ENCODE measurements around the gene RAD9B.
"Not testable (repeated sequence)": the region's sequence is repeated elsewhere in the genome, so short reads cannot be mapped to it uniquely, and the experiment has no call there.

The RAD9B gene

GRCh38 chr12:110498984-110499706, 3.0 kb upstream of the RAD9B start:
- no peak overlapping the region for H3K4me3 ChIP-seq (ENCODE audit: low read length)
- H3K4me1 ChIP-seq (ENCODE audit: insufficient read depth, low read length), result no peaks in the 10 kb centered on the region
- H3K9me3 ChIP-seq (ENCODE audit: insufficient read depth, low read depth, low read length), result peaks cover 7% of the 10 kb centered on the region; the same call in 1 of the 2 replicates
- 98% methylated on average over 4 of the region's 4 CpGs for WGBS
- H3K36me3 ChIP-seq (ENCODE audit: insufficient read depth, low read length), result peaks cover 35% of the 10 kb centered on the region
- H3K27me3 ChIP-seq (ENCODE audit: insufficient read depth, low read length), result peaks cover 16% of the 10 kb centered on the region
- H3K27ac ChIP-seq (ENCODE audit: low read depth, low read length), result no peak overlapping the region
- H3K9ac ChIP-seq (ENCODE audit: low read depth, low read length), result no peak overlapping the region

GRCh38 chr12:110501399-110501751, 756 bp upstream of the RAD9B start:
- Histone ChIP-seq H3K36me3 (ENCODE audit: insufficient read depth, low read length) (peaks cover 19% of the 10 kb centered on the region), H3K4me1 (ENCODE audit: insufficient read depth, low read length) (no peaks in the 10 kb centered on the region), H3K27me3 (ENCODE audit: insufficient read depth, low read length) (peaks cover 18% of the 10 kb centered on the region), H3K27ac (ENCODE audit: low read depth, low read length) (peak overlapping the region; percentile 65), H3K4me3 (ENCODE audit: low read length) (peak overlapping the region; percentile 94), H3K9ac (ENCODE audit: low read depth, low read length) (peak overlapping the region; percentile 82), H3K9me3 (ENCODE audit: insufficient read depth, low read depth, low read length) (peaks cover 7% of the 10 kb centered on the region; the same call in 1 of the 2 replicates)
- 1% methylated on average over 17 of the region's 17 CpGs for WGBS

GRCh38 chr12:110503432-110503831, 1.3 kb downstream of the RAD9B start:
- Histone ChIP-seq H3K9me3 (ENCODE audit: insufficient read depth, low read depth, low read length) (peaks cover 7% of the 10 kb centered on the region; the same call in 1 of the 2 replicates), H3K4me1 (ENCODE audit: insufficient read depth, low read length) (no peaks in the 10 kb centered on the region), H3K36me3 (ENCODE audit: insufficient read depth, low read length) (peaks cover 10% of the 10 kb centered on the region), H3K9ac (ENCODE audit: low read depth, low read length) (no peak overlapping the region), H3K27ac (ENCODE audit: low read depth, low read length) (no peak overlapping the region), H3K4me3 (ENCODE audit: low read length) (no peak overlapping the region), H3K27me3 (ENCODE audit: insufficient read depth, low read length) (peaks cover 18% of the 10 kb centered on the region)
- WGBS, result no CpG with 5 or more reads among the region's 1 CpG

- Histone ChIP-seq H3K27me3 (ENCODE audit: insufficient read depth, low read length) (peaks cover 19% of the 10 kb centered on the region), H3K27ac (ENCODE audit: low read depth, low read length) (no peak overlapping the region), H3K4me3 (ENCODE audit: low read length) (no peak overlapping the region), H3K9ac (ENCODE audit: low read depth, low read length) (no peak overlapping the region), H3K4me1 (ENCODE audit: insufficient read depth, low read length) (no peaks in the 10 kb centered on the region), H3K9me3 (ENCODE audit: insufficient read depth, low read depth, low read length) (peaks cover 7% of the 10 kb centered on the region; the same call in 1 of the 2 replicates), H3K36me3 (ENCODE audit: insufficient read depth, low read length) (no peaks in the 10 kb centered on the region)
- 88% methylated on average over 1 of the region's 3 CpGs for WGBS
Observed at GRCh38 chr12:110505332-110505731, 3.2 kb downstream of the RAD9B start.

- no peaks in the 10 kb centered on the region for H3K4me1 ChIP-seq (ENCODE audit: insufficient read depth, low read length)
- H3K9ac ChIP-seq (ENCODE audit: low read depth, low read length), result no peak overlapping the region
- H3K4me3 ChIP-seq (ENCODE audit: low read length), result no peak overlapping the region
- 89% methylated on average over 2 of the region's 4 CpGs for WGBS
- H3K9me3 ChIP-seq (ENCODE audit: insufficient read depth, low read depth, low read length), result no peaks in the 10 kb centered on the region
- no peak overlapping the region for H3K27ac ChIP-seq (ENCODE audit: low read depth, low read length)
- H3K36me3 ChIP-seq (ENCODE audit: insufficient read depth, low read length), result no peaks in the 10 kb centered on the region
- peaks cover 11% of the 10 kb centered on the region for H3K27me3 ChIP-seq (ENCODE audit: insufficient read depth, low read length)
Observed at GRCh38 chr12:110508071-110508586, 6.0 kb downstream of the RAD9B start.

GRCh38 chr12:110513842-110514241, 11.7 kb downstream of the RAD9B start:
- peaks cover 2% of the 10 kb centered on the region; the same call in 1 of the 2 replicates for H3K27me3 ChIP-seq (ENCODE audit: insufficient read depth, low read length)
- H3K4me1 ChIP-seq (ENCODE audit: insufficient read depth, low read length), result no peaks in the 10 kb centered on the region
- 91% methylated on average over 5 of the region's 6 CpGs for WGBS
- H3K9me3 ChIP-seq (ENCODE audit: insufficient read depth, low read depth, low read length), result no peaks in the 10 kb centered on the region
- H3K4me3 ChIP-seq (ENCODE audit: low read length), result no peak overlapping the region
- no peaks in the 10 kb centered on the region for H3K36me3 ChIP-seq (ENCODE audit: insufficient read depth, low read length)
- no peak overlapping the region for H3K27ac ChIP-seq (ENCODE audit: low read depth, low read length)
- no peak overlapping the region for H3K9ac ChIP-seq (ENCODE audit: low read depth, low read length)

GRCh38 chr12:110514363-110514762, 12.2 kb downstream of the RAD9B start:
- no peak overlapping the region for H3K4me3 ChIP-seq (ENCODE audit: low read length)
- no peak overlapping the region for H3K27ac ChIP-seq (ENCODE audit: low read depth, low read length)
- H3K4me1 ChIP-seq (ENCODE audit: insufficient read depth, low read length), result no peaks in the 10 kb centered on the region
- H3K36me3 ChIP-seq (ENCODE audit: insufficient read depth, low read length), result no peaks in the 10 kb centered on the region
- H3K9me3 ChIP-seq (ENCODE audit: insufficient read depth, low read depth, low read length), result no peaks in the 10 kb centered on the region
- WGBS, result 81% methylated on average over 1 of the region's 1 CpG
- H3K9ac ChIP-seq (ENCODE audit: low read depth, low read length), result no peak overlapping the region
- H3K27me3 ChIP-seq (ENCODE audit: insufficient read depth, low read length), result peaks cover 2% of the 10 kb centered on the region; the same call in 1 of the 2 replicates

- H3K9ac ChIP-seq (ENCODE audit: low read depth, low read length), result no peak overlapping the region
- WGBS, result 94% methylated on average over 3 of the region's 3 CpGs
- H3K4me1 ChIP-seq (ENCODE audit: insufficient read depth, low read length), result no peaks in the 10 kb centered on the region
- H3K27me3 ChIP-seq (ENCODE audit: insufficient read depth, low read length), result no peaks in the 10 kb centered on the region
- H3K9me3 ChIP-seq (ENCODE audit: insufficient read depth, low read depth, low read length), result no peaks in the 10 kb centered on the region
- H3K27ac ChIP-seq (ENCODE audit: low read depth, low read length), result no peak overlapping the region
- no peak overlapping the region for H3K4me3 ChIP-seq (ENCODE audit: low read length)
- no peaks in the 10 kb centered on the region for H3K36me3 ChIP-seq (ENCODE audit: insufficient read depth, low read length)
Observed at GRCh38 chr12:110516995-110517394, 14.9 kb downstream of the RAD9B start.

GRCh38 chr12:110518014-110518413, 15.9 kb downstream of the RAD9B start:
- not testable (repeated sequence) for H3K9me3 ChIP-seq (ENCODE audit: insufficient read depth, low read depth, low read length); H3K27me3 ChIP-seq (ENCODE audit: insufficient read depth, low read length); H3K36me3 ChIP-seq (ENCODE audit: insufficient read depth, low read length); H3K9ac ChIP-seq (ENCODE audit: low read depth, low read length); H3K27ac ChIP-seq (ENCODE audit: low read depth, low read length); H3K4me3 ChIP-seq (ENCODE audit: low read length); H3K4me1 ChIP-seq (ENCODE audit: insufficient read depth, low read length)
- 91% methylated on average over 8 of the region's 8 CpGs for WGBS

- WGBS, result 93% methylated on average over 11 of the region's 11 CpGs
- not testable (repeated sequence) for H3K9ac ChIP-seq (ENCODE audit: low read depth, low read length); H3K36me3 ChIP-seq (ENCODE audit: insufficient read depth, low read length); H3K27me3 ChIP-seq (ENCODE audit: insufficient read depth, low read length); H3K4me3 ChIP-seq (ENCODE audit: low read length); H3K9me3 ChIP-seq (ENCODE audit: insufficient read depth, low read depth, low read length); H3K4me1 ChIP-seq (ENCODE audit: insufficient read depth, low read length); H3K27ac ChIP-seq (ENCODE audit: low read depth, low read length)
Observed at GRCh38 chr12:110520876-110521712, 19.0 kb downstream of the RAD9B start.

- H3K4me3 ChIP-seq (ENCODE audit: low read length), result no peak overlapping the region
- no peak overlapping the region for H3K27ac ChIP-seq (ENCODE audit: low read depth, low read length)
- 0 out of 2 replicates have a peak, but pooled peaks cover 3% of the 10 kb centered on the region for H3K36me3 ChIP-seq (ENCODE audit: insufficient read depth, low read length)
- H3K9ac ChIP-seq (ENCODE audit: low read depth, low read length), result no peak overlapping the region
- H3K27me3 ChIP-seq (ENCODE audit: insufficient read depth, low read length), result no peaks in the 10 kb centered on the region
- 92% methylated on average over 6 of the region's 6 CpGs for WGBS
- H3K9me3 ChIP-seq (ENCODE audit: insufficient read depth, low read depth, low read length), result no peaks in the 10 kb centered on the region
- H3K4me1 ChIP-seq (ENCODE audit: insufficient read depth, low read length), result no peaks in the 10 kb centered on the region
Observed at GRCh38 chr12:110528277-110528839, 26.2 kb downstream of the RAD9B start.

All from HUES64 (cell line).